Activated CD4-positive, alpha-beta T cell treated with anti-CD3 and anti-CD28 coated beads for 36 hours (primary cell): ENCODE measurements around the gene VPS37B. TPM values are rescaled to one million over a fixed set of nuclear protein-coding genes. Genes with fewer than 3 reads are reported as not detected.

Experiments
- total RNA-seq, 2 experiments: library from RNA; stranded (reverse); gene quantifications; one replicate each; pipeline ENCODE4 v1.2.3, GENCODE V29; 2021

Gene VPS37B
- total RNA-seq, 2 experiments from 2014 or later: 9.4 to 11.4 TPM

Other genes with a start within 250 kb of the VPS37B start
- gene HCAR2, start 192.8 kb downstream of the VPS37B start, total RNA-seq: not detected
- under 1 TPM; 0.07 to 0.09 TPM for gene HCAR3, start 179.3 kb downstream of the VPS37B start, total RNA-seq
- under 1 TPM; 0.39 to 0.67 TPM for gene HCAR1, start 165.3 kb downstream of the VPS37B start, total RNA-seq
- gene DENR, start 143.3 kb downstream of the VPS37B start, total RNA-seq: 10 to 100 TPM; 64.1 to 76.9 TPM
- gene CCDC62, start 121.6 kb downstream of the VPS37B start, total RNA-seq: 1 to 10 TPM in 1 of 2 experiments, under 1 TPM in 1; 0.63 to 1.3 TPM
- gene HIP1R, start 60.7 kb downstream of the VPS37B start, total RNA-seq: 10 to 100 TPM; 17.1 to 20.9 TPM
- 1 to 10 TPM; 3.8 to 6.3 TPM for gene ABCB9, start 70.3 kb upstream of the VPS37B start, total RNA-seq
- 10 to 100 TPM; 20.2 to 30.8 TPM for gene OGFOD2, start 79.1 kb upstream of the VPS37B start, total RNA-seq
- gene ARL6IP4, start 84.6 kb upstream of the VPS37B start, total RNA-seq: 100 to 1,000 TPM; 141 to 163 TPM